ENCODE measurements around the gene UPK3A. TPM values are rescaled to one million over a fixed set of nuclear protein-coding genes. Genes with fewer than 3 reads are reported as not detected.

The UPK3A gene
- total and polyA plus RNA-seq, 2 of the 13 experiments (the other 11 are each of a cell fraction or from before 2014, with no cell fraction given) = 10.5 to 13.8 TPM

DNA sequence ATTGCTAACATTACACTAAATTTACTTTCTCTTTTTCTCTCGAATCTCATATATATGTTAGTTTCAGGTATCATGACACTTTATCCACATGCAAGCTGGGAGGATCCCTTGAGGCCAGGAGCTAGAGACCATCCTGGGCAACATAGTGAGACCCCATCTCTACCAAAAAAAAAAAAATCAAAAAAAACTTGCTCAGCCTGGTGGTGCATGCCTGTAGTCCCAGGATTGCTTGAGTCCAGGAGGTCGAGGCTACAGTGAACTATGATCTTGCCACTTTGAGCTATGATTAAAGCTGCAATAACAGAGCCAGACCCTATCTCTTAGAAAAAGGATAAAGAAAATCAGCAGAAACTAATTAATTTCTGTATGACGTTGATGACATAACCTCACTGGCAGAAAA is 3.7 kb upstream of the UPK3A start (continued):
- TF ChIP-seq ZBTB7B (CRISPR knock-in tag; IDR thresholded peaks at IDR 0.05) (0 out of 2 replicates have a peak, but pooled peaks have one; percentile 37), CREM (IDR thresholded peaks at IDR 0.05) (0 out of 2 replicates have a peak, but pooled peaks have one; percentile 17), CREM (CRISPR knock-in tag; IDR thresholded peaks at IDR 0.05) (no peak), PAWR (CRISPR knock-in tag; IDR thresholded peaks at IDR 0.05; ENCODE audit: borderline replicate concordance) (no peak), ZNF296 (CRISPR knock-in tag; conservative IDR thresholded peaks at IDR 0.05) (no peak), POGZ (CRISPR knock-in tag; IDR thresholded peaks at IDR 0.05) (0 out of 2 replicates have a peak, but pooled peaks have one; percentile 19), SAP130 (CRISPR knock-in tag; IDR thresholded peaks at IDR 0.05; ENCODE audit: low read depth) (peak; percentile 26), HNF4A (CRISPR knock-in tag; IDR thresholded peaks at IDR 0.05) (peak; percentile 75), HES4 (CRISPR knock-in tag; IDR thresholded peaks at IDR 0.05; ENCODE audit: borderline replicate concordance) (no peak), GATAD2A (CRISPR knock-in tag; IDR thresholded peaks at IDR 0.05) (0 out of 2 replicates have a peak, but pooled peaks have one; percentile 16), FOXC1 (CRISPR knock-in tag; IDR thresholded peaks at IDR 0.05; ENCODE audit: borderline replicate concordance) (no peak), ZNF678 (CRISPR knock-in tag; IDR thresholded peaks at IDR 0.05) (no peak), ZFX (CRISPR knock-in tag; IDR thresholded peaks at IDR 0.05; ENCODE audit: low read depth) (0 out of 2 replicates have a peak, but pooled peaks have one; percentile 1), HOXD1 (CRISPR knock-in tag; IDR thresholded peaks at IDR 0.05) (no peak), ZNF317 (CRISPR knock-in tag; IDR thresholded peaks at IDR 0.05) (0 out of 2 replicates have a peak, but pooled peaks have one; percentile 44), FIP1L1 (IDR thresholded peaks at IDR 0.05; ENCODE audit: borderline replicate concordance, insufficient read depth, low read depth, low read length) (no peak), TAF1 (CRISPR knock-in tag; IDR thresholded peaks at IDR 0.05) (no peak), TCF12 (IDR thresholded peaks at IDR 0.05) (no peak), TCF12 (CRISPR knock-in tag; IDR thresholded peaks at IDR 0.05) (no peak)
- TF ChIP-seq, protein P1, sequence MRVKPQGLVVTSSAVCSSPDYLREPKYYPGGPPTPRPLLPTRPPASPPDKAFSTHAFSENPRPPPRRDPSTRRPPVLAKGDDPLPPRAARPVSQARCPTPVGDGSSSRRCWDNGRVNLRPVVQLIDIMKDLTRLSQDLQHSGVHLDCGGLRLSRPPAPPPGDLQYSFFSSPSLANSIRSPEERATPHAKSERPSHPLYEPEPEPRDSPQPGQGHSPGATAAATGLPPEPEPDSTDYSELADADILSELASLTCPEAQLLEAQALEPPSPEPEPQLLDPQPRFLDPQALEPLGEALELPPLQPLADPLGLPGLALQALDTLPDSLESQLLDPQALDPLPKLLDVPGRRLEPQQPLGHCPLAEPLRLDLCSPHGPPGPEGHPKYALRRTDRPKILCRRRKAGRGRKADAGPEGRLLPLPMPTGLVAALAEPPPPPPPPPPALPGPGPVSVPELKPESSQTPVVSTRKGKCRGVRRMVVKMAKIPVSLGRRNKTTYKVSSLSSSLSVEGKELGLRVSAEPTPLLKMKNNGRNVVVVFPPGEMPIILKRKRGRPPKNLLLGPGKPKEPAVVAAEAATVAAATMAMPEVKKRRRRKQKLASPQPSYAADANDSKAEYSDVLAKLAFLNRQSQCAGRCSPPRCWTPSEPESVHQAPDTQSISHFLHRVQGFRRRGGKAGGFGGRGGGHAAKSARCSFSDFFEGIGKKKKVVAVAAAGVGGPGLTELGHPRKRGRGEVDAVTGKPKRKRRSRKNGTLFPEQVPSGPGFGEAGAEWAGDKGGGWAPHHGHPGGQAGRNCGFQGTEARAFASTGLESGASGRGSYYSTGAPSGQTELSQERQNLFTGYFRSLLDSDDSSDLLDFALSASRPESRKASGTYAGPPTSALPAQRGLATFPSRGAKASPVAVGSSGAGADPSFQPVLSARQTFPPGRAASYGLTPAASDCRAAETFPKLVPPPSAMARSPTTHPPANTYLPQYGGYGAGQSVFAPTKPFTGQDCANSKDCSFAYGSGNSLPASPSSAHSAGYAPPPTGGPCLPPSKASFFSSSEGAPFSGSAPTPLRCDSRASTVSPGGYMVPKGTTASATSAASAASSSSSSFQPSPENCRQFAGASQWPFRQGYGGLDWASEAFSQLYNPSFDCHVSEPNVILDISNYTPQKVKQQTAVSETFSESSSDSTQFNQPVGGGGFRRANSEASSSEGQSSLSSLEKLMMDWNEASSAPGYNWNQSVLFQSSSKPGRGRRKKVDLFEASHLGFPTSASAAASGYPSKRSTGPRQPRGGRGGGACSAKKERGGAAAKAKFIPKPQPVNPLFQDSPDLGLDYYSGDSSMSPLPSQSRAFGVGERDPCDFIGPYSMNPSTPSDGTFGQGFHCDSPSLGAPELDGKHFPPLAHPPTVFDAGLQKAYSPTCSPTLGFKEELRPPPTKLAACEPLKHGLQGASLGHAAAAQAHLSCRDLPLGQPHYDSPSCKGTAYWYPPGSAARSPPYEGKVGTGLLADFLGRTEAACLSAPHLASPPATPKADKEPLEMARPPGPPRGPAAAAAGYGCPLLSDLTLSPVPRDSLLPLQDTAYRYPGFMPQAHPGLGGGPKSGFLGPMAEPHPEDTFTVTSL (CRISPR knock-in tag; IDR thresholded peaks at IDR 0.05; ENCODE audit: borderline replicate concordance) = peak; percentile 36; the same call in 1 of the 2 replicates
- TF ChIP-seq, protein P2, sequence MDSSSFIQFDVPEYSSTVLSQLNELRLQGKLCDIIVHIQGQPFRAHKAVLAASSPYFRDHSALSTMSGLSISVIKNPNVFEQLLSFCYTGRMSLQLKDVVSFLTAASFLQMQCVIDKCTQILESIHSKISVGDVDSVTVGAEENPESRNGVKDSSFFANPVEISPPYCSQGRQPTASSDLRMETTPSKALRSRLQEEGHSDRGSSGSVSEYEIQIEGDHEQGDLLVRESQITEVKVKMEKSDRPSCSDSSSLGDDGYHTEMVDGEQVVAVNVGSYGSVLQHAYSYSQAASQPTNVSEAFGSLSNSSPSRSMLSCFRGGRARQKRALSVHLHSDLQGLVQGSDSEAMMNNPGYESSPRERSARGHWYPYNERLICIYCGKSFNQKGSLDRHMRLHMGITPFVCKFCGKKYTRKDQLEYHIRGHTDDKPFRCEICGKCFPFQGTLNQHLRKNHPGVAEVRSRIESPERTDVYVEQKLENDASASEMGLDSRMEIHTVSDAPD (CRISPR knock-in tag; IDR thresholded peaks at IDR 0.05) = no peak
- TF ChIP-seq, protein P3, sequence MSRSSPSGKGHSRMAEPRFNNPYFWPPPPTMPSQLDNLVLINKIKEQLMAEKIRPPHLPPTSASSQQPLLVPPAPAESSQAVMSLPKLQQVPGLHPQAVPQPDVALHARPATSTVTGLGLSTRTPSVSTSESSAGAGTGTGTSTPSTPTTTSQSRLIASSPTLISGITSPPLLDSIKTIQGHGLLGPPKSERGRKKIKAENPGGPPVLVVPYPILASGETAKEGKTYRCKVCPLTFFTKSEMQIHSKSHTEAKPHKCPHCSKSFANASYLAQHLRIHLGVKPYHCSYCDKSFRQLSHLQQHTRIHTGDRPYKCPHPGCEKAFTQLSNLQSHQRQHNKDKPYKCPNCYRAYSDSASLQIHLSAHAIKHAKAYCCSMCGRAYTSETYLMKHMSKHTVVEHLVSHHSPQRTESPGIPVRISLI (CRISPR knock-in tag; IDR thresholded peaks at IDR 0.05; ENCODE audit: borderline replicate concordance) = peak; percentile 91
- TF ChIP-seq, protein P4, sequence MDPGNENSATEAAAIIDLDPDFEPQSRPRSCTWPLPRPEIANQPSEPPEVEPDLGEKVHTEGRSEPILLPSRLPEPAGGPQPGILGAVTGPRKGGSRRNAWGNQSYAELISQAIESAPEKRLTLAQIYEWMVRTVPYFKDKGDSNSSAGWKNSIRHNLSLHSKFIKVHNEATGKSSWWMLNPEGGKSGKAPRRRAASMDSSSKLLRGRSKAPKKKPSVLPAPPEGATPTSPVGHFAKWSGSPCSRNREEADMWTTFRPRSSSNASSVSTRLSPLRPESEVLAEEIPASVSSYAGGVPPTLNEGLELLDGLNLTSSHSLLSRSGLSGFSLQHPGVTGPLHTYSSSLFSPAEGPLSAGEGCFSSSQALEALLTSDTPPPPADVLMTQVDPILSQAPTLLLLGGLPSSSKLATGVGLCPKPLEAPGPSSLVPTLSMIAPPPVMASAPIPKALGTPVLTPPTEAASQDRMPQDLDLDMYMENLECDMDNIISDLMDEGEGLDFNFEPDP (CRISPR knock-in tag; conservative IDR thresholded peaks at IDR 0.05) = no peak
